Germinal center (tissue), 1 donor: ENCODE measurements around the gene TMEM41A.
"Not testable (repeated sequence)": the region's sequence is repeated elsewhere in the genome, so short reads cannot be mapped to it uniquely, and the experiment has no call there.

Experiments used
- DNase-seq: peaks from one replicate; pipeline ENCODE4 v3.0.0; 2012; ENCODE audit warnings: mixed read lengths, low spot score

The TMEM41A gene

GRCh38 chr3:185488465-185488864 lies 10.4 kb downstream of the TMEM41A start:
- no peak for DNase-seq

GRCh38 chr3:185486394-185486793 lies 12.4 kb downstream of the TMEM41A start:
- DNase-seq: no peak

DNA sequence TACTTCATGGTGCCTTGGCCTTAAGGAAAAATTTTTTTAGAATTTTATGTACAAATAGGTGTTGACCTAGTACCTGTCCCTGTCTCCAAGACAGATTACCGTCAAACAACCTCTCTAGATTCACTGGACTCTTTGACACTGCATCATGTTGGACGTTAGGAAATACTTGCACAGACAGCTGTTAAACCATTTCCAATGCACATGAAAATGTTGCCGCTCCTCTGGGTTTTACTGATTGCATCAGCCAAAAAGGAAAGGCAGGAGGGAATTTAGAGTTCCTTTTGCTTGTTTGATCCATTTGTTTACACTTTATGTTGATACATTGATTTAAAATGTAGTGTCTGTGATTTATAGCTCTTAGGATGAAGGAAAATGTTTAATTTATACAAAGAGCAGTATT lies 14.5 kb downstream of the TMEM41A start:
- no peak for DNase-seq

GRCh38 chr3:185479373-185479945 lies 19.4 kb downstream of the TMEM41A start:
- DNase-seq: no peak

DNA sequence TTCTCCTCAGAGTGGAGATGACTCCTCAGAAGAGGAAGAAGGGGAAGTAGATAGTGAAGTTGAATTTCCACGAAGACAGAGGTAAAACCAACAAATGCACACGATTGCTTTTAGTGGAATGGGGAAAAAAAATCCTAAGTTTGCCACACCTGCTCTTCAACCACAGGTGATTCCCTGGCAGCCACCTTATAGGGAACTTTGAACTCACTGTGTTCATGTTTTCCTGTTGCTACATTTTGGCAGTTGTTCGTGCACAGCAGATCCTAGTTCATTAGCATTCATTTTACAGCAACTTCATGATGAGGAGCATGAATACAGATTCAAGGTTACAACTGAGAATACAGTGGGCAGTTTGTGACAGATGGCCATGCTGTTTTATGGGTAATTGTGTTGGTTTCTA lies 21.5 kb downstream of the TMEM41A start:
- no peak for DNase-seq

GRCh38 chr3:185474922-185475321 lies 23.9 kb downstream of the TMEM41A start:
- not testable (repeated sequence) for DNase-seq

DNA sequence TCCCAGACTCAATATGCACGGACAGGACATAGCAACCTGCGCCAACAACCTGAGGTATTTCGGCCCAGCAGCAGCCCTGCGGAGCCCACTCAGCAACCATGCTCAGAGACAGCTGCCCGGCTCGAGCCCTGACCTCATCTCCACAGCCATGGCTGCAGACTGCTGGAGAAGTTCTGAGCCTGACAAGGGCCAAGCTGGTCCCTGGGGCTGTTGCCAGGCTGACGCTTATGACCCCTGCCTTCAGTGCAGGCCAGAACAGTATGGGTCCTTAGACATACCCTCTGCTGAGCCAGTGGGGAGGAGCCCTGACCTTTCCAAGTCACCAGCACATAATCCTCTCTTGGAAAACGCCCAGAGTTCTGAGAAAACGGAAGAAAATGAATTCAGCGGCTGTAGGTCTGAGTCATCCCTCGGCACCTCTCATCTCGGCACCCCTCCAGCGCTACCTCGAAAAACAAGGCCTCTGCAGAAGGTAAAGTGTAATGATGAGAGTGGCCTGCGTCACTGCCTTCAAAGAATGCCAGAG lies 25.5 kb downstream of the TMEM41A start:
- DNase-seq: no peak

GRCh38 chr3:185470323-185470722 lies 28.5 kb downstream of the TMEM41A start:
- DNase-seq: no peak

- no peak for DNase-seq
Measured at GRCh38 chr3:185469542-185469941, 29.3 kb downstream of the TMEM41A start.

- peak; percentile 4 for DNase-seq
Measured at GRCh38 chr3:185466123-185466522, 32.7 kb downstream of the TMEM41A start.

- DNase-seq: no peak
Measured at GRCh38 chr3:185465471-185465870, 33.4 kb downstream of the TMEM41A start.

- peak; percentile 8 for DNase-seq
Measured at GRCh38 chr3:185460719-185461350, 38.0 kb downstream of the TMEM41A start.

- no peak for DNase-seq
Measured at GRCh38 chr3:185460309-185460708, 38.5 kb downstream of the TMEM41A start.

- no peak for DNase-seq
Measured at GRCh38 chr3:185457376-185457775, 41.5 kb downstream of the TMEM41A start.

DNA sequence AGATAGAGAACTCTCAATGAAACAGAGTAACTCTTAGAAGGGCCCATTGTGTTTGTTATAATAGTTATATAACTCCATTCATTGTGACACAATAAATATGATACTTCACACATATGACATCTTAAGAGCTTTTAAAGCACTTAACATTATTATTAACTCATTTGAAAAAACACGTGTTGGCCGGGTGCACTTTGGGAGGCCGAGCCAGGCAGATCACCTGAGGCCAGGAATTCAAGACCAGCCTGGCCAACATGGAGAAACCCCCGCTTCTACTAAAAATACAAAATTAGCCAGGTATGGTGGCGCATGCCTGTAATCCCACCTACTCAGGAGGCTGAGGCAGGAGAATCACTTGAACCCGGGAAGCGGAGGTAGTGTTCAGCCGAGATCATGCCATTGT lies 47.4 kb downstream of the TMEM41A start:
- DNase-seq: not testable (repeated sequence)

GRCh38 chr3:185448107-185448506 lies 50.7 kb downstream of the TMEM41A start:
- DNase-seq: no peak

- DNase-seq: no peak
Measured at GRCh38 chr3:185444329-185444728, 54.5 kb downstream of the TMEM41A start.

DNA sequence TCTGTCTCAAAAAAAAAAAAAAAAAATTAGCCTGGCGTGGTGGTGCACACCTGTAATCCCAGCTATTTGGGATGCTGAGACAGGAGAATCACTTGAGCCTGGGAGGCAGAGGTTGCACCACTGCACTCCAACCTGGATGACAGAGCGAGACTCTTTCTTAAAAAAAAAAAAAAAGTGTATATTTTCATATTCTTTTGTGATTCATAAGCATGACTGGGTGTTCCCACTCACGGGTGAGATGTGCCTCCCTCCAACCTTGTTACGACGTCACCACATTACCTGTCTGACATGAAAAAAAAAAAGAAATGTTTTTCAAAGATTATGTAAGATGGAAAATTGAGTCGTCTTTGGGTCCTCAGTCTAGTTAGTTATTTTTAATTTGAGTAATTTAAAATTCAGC lies 56.8 kb downstream of the TMEM41A start:
- DNase-seq: no peak

- DNase-seq: no peak
Measured at GRCh38 chr3:185439745-185440466, 58.9 kb downstream of the TMEM41A start.
